ENCODE data around the gene EPB41L1. TPM values are rescaled to one million over a fixed set of nuclear protein-coding genes. Genes with fewer than 3 reads are reported as not detected.
A peak's percentile ranks its signal among the peaks of the same experiment; 100 is the strongest.

EPB41L1 gene
- total and polyA plus RNA-seq, 4 experiments from 2014 or later = 0.17 to 0.30 TPM; not detected in 2

GRCh38 chr20:36210436-36211021 is 56.0 kb downstream of the EPB41L1 start:
- Histone ChIP-seq H3K4me1 (ENCODE audit: insufficient read depth, low read length) (no peaks in the 10 kb centered on the region), H3K27me3 (ENCODE audit: insufficient read depth, low read length) (no peaks in the 10 kb centered on the region), H3K4me3 (ENCODE audit: low read length in 2 of 2) (no peak overlapping the region), H3K27ac (ENCODE audit: low read depth, low read length) (no peak overlapping the region), H3K9me3 (ENCODE audit: control insufficient read depth in 1 of 2, low read length in 2 of 2) (no peaks in the 10 kb centered on the region), H3K36me3 (ENCODE audit: insufficient read depth, low read length) (no peaks in the 10 kb centered on the region)
- no peaks in the 10 kb centered on the region for H3K4me1 Mint-ChIP-seq
- CTCF ChIA-PET (ENCODE audit: partially characterized antibody) = interaction anchor here (1.4 to 4.7 kb wide), 3 partner anchors 8 to 229 kb away, joined by 4 to 41 read pairs (median 20); no protein-coding TSS in a partner anchor
- no peak overlapping the region for H3K27ac Mint-ChIP-seq
- no peak overlapping the region for H3K4me3 Mint-ChIP-seq
- POLR2A ChIA-PET (ENCODE audit: partially characterized antibody) = no interaction called here
- H3K9me3 Mint-ChIP-seq = no peaks in the 10 kb centered on the region
- no peak for DNase-seq
- H3K36me3 Mint-ChIP-seq = no peaks in the 10 kb centered on the region
- intact Hi-C loops (cut with micrococcal nuclease) = no loop called here
- H3K27me3 Mint-ChIP-seq = peaks cover 4 to 6% of the 10 kb centered on the region in 2 donors

- Mint-ChIP-seq H3K4me1 (no peaks in the 10 kb centered on the region), H3K27ac (no peak overlapping the region), H3K4me3 (no peak overlapping the region), H3K27me3 (peaks cover 0 to 10% of the 10 kb centered on the region in 2 donors), H3K9me3 (no peaks in the 10 kb centered on the region), H3K36me3 (no peaks in the 10 kb centered on the region)
- Histone ChIP-seq H3K4me1 (ENCODE audit: insufficient read depth, low read length) (no peaks in the 10 kb centered on the region), H3K36me3 (ENCODE audit: insufficient read depth, low read length) (no peaks in the 10 kb centered on the region), H3K27me3 (ENCODE audit: insufficient read depth, low read length) (no peaks in the 10 kb centered on the region), H3K4me3 (ENCODE audit: low read length in 2 of 2) (no peak overlapping the region), H3K9me3 (ENCODE audit: control insufficient read depth in 1 of 2, low read length in 2 of 2) (no peaks in the 10 kb centered on the region), H3K27ac (ENCODE audit: low read depth, low read length) (no peak overlapping the region)
- POLR2A ChIA-PET (ENCODE audit: partially characterized antibody) = no interaction called here
- no peak for DNase-seq
- CTCF ChIA-PET (ENCODE audit: partially characterized antibody) = interaction anchor here (1.7 to 4.7 kb wide), 3 partner anchors 10 to 226 kb away, joined by 7 to 41 read pairs (median 10); no protein-coding TSS in a partner anchor
- intact Hi-C loops (cut with micrococcal nuclease) = no loop called here
Measured at GRCh38 chr20:36213362-36213761, 58.8 kb downstream of the EPB41L1 start.

- H3K9me3 Mint-ChIP-seq = no peaks in the 10 kb centered on the region
- no peaks in the 10 kb centered on the region for H3K36me3 Mint-ChIP-seq
- Histone ChIP-seq H3K4me3 (ENCODE audit: low read length in 2 of 2) (no peak overlapping the region), H3K36me3 (ENCODE audit: insufficient read depth, low read length) (no peaks in the 10 kb centered on the region), H3K27ac (ENCODE audit: low read depth, low read length) (no peak overlapping the region), H3K27me3 (ENCODE audit: insufficient read depth, low read length) (no peaks in the 10 kb centered on the region), H3K9me3 (ENCODE audit: control insufficient read depth in 1 of 2, low read length in 2 of 2) (no peaks in the 10 kb centered on the region), H3K4me1 (ENCODE audit: insufficient read depth, low read length) (no peaks in the 10 kb centered on the region)
- H3K4me3 Mint-ChIP-seq = no peak overlapping the region
- peaks cover 0 to 11% of the 10 kb centered on the region in 2 donors for H3K27me3 Mint-ChIP-seq
- peak in 1 of 5 donors; percentile 10 for DNase-seq
- ChIA-PET POLR2A (ENCODE audit: partially characterized antibody) (no interaction called here), CTCF (ENCODE audit: partially characterized antibody) (interaction anchor here (1.7 to 4.7 kb wide), 4 partner anchors 12 to 225 kb away, joined by 7 to 41 read pairs (median 10); no protein-coding TSS in a partner anchor)
- no peaks in the 10 kb centered on the region for H3K4me1 Mint-ChIP-seq
- H3K27ac Mint-ChIP-seq = no peak overlapping the region
- intact Hi-C loops (cut with micrococcal nuclease) = loop anchor here (1.0 kb wide), 1 partner anchor 225 kb away; no protein-coding TSS in a partner anchor
Measured at GRCh38 chr20:36214684-36215256, 60.2 kb downstream of the EPB41L1 start.

- CTCF ChIA-PET (ENCODE audit: partially characterized antibody) = interaction anchor here (1.4 to 2.1 kb wide), 3 partner anchors 13 to 224 kb away, joined by 4 to 9 read pairs (median 5); no protein-coding TSS in a partner anchor
- no peak overlapping the region for H3K4me3 Mint-ChIP-seq
- H3K9me3 Mint-ChIP-seq = no peaks in the 10 kb centered on the region
- H3K36me3 Mint-ChIP-seq = no peaks in the 10 kb centered on the region
- DNase-seq = no peak
- Histone ChIP-seq H3K36me3 (ENCODE audit: insufficient read depth, low read length) (no peaks in the 10 kb centered on the region), H3K4me3 (ENCODE audit: low read length in 2 of 2) (no peak overlapping the region), H3K27ac (ENCODE audit: low read depth, low read length) (no peak overlapping the region), H3K9me3 (ENCODE audit: control insufficient read depth in 1 of 2, low read length in 2 of 2) (no peaks in the 10 kb centered on the region), H3K4me1 (ENCODE audit: insufficient read depth, low read length) (no peaks in the 10 kb centered on the region), H3K27me3 (ENCODE audit: insufficient read depth, low read length) (no peaks in the 10 kb centered on the region)
- H3K27me3 Mint-ChIP-seq = peaks cover 0 to 6% of the 10 kb centered on the region in 2 donors
- no peaks in the 10 kb centered on the region for H3K4me1 Mint-ChIP-seq
- peak overlapping the region in 1 of 7 donors; percentile 27 for H3K27ac Mint-ChIP-seq
- intact Hi-C loops (cut with micrococcal nuclease) = no loop called here
- POLR2A ChIA-PET (ENCODE audit: partially characterized antibody) = no interaction called here
Measured at GRCh38 chr20:36215778-36216177, 61.2 kb downstream of the EPB41L1 start.

GRCh38 chr20:36216314-36217025 is 61.9 kb downstream of the EPB41L1 start:
- H3K27ac Mint-ChIP-seq = no peak overlapping the region
- CTCF ChIA-PET (ENCODE audit: partially characterized antibody) = interaction anchor here (1.2 to 2.1 kb wide), 4 partner anchors 14 to 223 kb away, joined by 3 to 9 read pairs (median 4); no protein-coding TSS in a partner anchor

GRCh38 chr20:36217226-36217625 is 62.7 kb downstream of the EPB41L1 start:
- H3K4me1 ChIP-seq (ENCODE audit: insufficient read depth, low read length) = no peaks in the 10 kb centered on the region
- Mint-ChIP-seq H3K4me3 (no peak overlapping the region), H3K27ac (no peak overlapping the region), H3K4me1 (no peaks in the 10 kb centered on the region), H3K9me3 (no peaks in the 10 kb centered on the region), H3K27me3 (peaks cover 0 to 6% of the 10 kb centered on the region in 2 donors), H3K36me3 (no peaks in the 10 kb centered on the region)
- intact Hi-C loops (cut with micrococcal nuclease) = no loop called here
- ChIA-PET POLR2A (ENCODE audit: partially characterized antibody) (no interaction called here), CTCF (ENCODE audit: partially characterized antibody) (interaction anchor here (1.1 to 1.8 kb wide), 4 partner anchors 14 to 223 kb away, joined by 3 to 5 read pairs (median 4); no protein-coding TSS in a partner anchor)
- H3K9me3 ChIP-seq (ENCODE audit: control insufficient read depth in 1 of 2, low read length in 2 of 2) = no peaks in the 10 kb centered on the region
- no peak overlapping the region for H3K27ac ChIP-seq (ENCODE audit: low read depth, low read length)
- DNase-seq = no peak
- H3K4me3 ChIP-seq (ENCODE audit: low read length in 2 of 2) = no peak overlapping the region
- H3K36me3 ChIP-seq (ENCODE audit: insufficient read depth, low read length) = no peaks in the 10 kb centered on the region
- no peaks in the 10 kb centered on the region for H3K27me3 ChIP-seq (ENCODE audit: insufficient read depth, low read length)

More at GRCh38 chr20:36216314-36217025, 61.9 kb downstream of the EPB41L1 start:
- DNase-seq = no peak
- intact Hi-C loops (cut with micrococcal nuclease) = no loop called here
- Mint-ChIP-seq H3K9me3 (no peaks in the 10 kb centered on the region), H3K4me1 (no peaks in the 10 kb centered on the region), H3K4me3 (no peak overlapping the region), H3K27me3 (peaks cover 0 to 6% of the 10 kb centered on the region in 2 donors), H3K36me3 (no peaks in the 10 kb centered on the region)
- no peak overlapping the region for H3K4me3 ChIP-seq (ENCODE audit: low read length in 2 of 2)
- no peaks in the 10 kb centered on the region for H3K27me3 ChIP-seq (ENCODE audit: insufficient read depth, low read length)
- POLR2A ChIA-PET (ENCODE audit: partially characterized antibody) = no interaction called here
- H3K9me3 ChIP-seq (ENCODE audit: control insufficient read depth in 1 of 2, low read length in 2 of 2) = no peaks in the 10 kb centered on the region
- H3K27ac ChIP-seq (ENCODE audit: low read depth, low read length) = no peak overlapping the region
- H3K36me3 ChIP-seq (ENCODE audit: insufficient read depth, low read length) = no peaks in the 10 kb centered on the region
- no peaks in the 10 kb centered on the region for H3K4me1 ChIP-seq (ENCODE audit: insufficient read depth, low read length)
